Measurements from ENCODE around the gene PMP22.

GRCh38 chr17:15250135-15250860 is 14.8 kb downstream of the PMP22 start:
- TF ChIP-seq EP300 (IDR thresholded peaks at IDR 0.05) (no peak), POLR2AphosphoS5 (IDR thresholded peaks at IDR 0.05) (no peak)
